VCaP (cell line): ENCODE results near the gene SETD7.
A peak's percentile ranks its signal among the peaks of the same experiment; 100 is the strongest.

Experiments used
- H3K27ac ChIP-seq: fragments of 450-650 bp; 2 replicates; pipeline ENCODE4 v1.5.1; 2017
- TF ChIP-seq, protein P1 (sequence below): fragments of 450-650 bp; conservative IDR thresholded peaks from 2 replicates; pipeline ENCODE4 v1.5.1; 2017; ENCODE audit warnings: mild to moderate bottlenecking, moderate library complexity

SETD7 gene

GRCh38 chr4:139532947-139533346, 23.1 kb downstream of the SETD7 start:
- H3K27ac ChIP-seq = peak overlapping the region; percentile 96
- TF ChIP-seq, protein P1, sequence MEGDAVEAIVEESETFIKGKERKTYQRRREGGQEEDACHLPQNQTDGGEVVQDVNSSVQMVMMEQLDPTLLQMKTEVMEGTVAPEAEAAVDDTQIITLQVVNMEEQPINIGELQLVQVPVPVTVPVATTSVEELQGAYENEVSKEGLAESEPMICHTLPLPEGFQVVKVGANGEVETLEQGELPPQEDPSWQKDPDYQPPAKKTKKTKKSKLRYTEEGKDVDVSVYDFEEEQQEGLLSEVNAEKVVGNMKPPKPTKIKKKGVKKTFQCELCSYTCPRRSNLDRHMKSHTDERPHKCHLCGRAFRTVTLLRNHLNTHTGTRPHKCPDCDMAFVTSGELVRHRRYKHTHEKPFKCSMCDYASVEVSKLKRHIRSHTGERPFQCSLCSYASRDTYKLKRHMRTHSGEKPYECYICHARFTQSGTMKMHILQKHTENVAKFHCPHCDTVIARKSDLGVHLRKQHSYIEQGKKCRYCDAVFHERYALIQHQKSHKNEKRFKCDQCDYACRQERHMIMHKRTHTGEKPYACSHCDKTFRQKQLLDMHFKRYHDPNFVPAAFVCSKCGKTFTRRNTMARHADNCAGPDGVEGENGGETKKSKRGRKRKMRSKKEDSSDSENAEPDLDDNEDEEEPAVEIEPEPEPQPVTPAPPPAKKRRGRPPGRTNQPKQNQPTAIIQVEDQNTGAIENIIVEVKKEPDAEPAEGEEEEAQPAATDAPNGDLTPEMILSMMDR = no peak

DNA sequence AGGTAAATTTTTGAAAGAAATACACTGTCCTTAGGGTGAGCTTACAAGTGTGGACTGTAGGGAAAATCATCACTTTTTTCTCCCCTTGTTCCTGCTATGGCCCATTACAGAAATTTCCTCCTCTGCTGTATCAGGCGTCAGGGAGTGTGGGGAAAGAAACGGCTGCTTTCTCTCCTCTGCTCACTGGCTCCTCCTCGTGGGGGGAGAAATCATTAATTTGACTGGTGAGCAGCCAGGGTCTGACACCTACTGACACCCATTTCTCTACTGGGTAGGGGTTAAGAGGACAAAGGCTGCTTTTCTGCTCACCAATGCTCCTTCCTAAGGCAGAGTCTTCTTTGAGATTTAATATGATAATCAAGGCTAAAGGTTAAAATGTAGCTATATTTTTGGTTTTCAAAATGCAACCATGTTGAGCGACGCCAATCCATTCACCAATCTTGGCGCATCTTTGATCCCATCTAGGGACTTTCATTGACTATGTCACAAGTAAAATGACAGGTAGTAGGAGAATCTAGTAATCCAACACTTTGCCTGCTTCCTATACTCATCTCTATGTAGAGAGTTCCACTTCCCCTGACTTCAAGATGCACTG, 25.1 kb downstream of the SETD7 start:
- no peak overlapping the region; the same call in 1 of the 2 replicates for H3K27ac ChIP-seq
- TF ChIP-seq, protein P1 = peak; percentile 70

GRCh38 chr4:139528377-139529005, 27.5 kb downstream of the SETD7 start:
- TF ChIP-seq, protein P1 = no peak
- no peak overlapping the region for H3K27ac ChIP-seq

DNA sequence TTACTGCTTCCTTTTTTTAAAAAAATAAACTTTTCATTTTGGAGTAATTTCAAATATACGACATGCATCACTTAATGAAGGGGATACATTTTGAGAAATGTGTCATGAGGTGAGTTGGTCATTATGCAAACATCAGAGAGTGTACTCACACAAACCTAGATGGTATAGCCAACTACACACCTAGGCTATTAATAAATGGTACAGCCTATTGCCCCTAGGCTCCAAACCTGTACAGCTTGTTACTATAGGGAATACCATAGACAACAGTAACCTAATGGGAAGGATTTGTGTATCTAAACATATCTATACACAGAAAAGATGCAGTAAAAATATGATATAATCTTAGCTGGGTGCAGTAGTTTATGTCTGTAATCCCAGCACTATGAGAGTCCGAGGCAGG, 29.1 kb downstream of the SETD7 start:
- TF ChIP-seq, protein P1 = no peak
- H3K27ac ChIP-seq = no peak overlapping the region

DNA sequence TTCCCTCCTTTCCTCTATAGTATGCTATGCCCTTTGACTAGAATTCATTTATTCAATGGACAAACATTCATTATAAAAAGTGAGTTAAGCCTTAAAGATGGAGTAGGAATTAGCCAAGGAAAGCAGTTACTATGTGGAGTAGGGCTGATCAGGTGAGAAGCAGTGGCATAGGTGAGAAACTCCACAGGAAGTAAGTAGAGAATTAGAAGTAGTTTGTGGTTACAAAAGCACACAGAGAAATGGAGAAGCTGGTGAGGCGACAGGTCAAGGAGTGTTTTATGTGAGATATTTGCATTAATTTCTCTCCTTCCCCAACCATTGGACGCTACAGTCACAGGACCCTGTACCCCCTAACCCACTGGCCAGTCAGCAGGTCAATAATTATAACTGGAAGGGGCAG, 30.6 kb downstream of the SETD7 start:
- TF ChIP-seq, protein P1 = no peak
- H3K27ac ChIP-seq = no peak overlapping the region

- TF ChIP-seq, protein P1 = no peak
- peak overlapping the region; percentile 7; the same call in 1 of the 2 replicates for H3K27ac ChIP-seq
These were observed 31.9 kb downstream of the SETD7 start for GRCh38 chr4:139524062-139524631.

GRCh38 chr4:139523076-139523475, 32.9 kb downstream of the SETD7 start:
- TF ChIP-seq, protein P1 = no peak
- peak overlapping the region; percentile 7 for H3K27ac ChIP-seq
